Panc1 (cell line): ENCODE measurements around the gene FARP1. TPM values are rescaled to one million over a fixed set of nuclear protein-coding genes. Genes with fewer than 3 reads are reported as not detected.

Experiments used
- ATAC-seq: fragments of 200-7000 bp; cut with Tn5 transposase; 2 replicates; pipeline ENCODE4 v1.9.1; 2020; ENCODE audit warnings: mild to moderate bottlenecking, moderate library complexity
- BruUV-seq: library from RNA; stranded (reverse); fragments of 400-500 nt; replicated peaks from 2 replicates; lab custom pipeline; 2021; lab: Mats Ljungman, UMichigan
- CTCF ChIA-PET: fragments of 300-600 bp; sonication (Branson Sonifier 250); formaldehyde crosslinking; loops from one replicate; lab custom pipeline; 2022; ENCODE audit warnings: antibody characterized with exemption; lab: Charles Lee
- POLR2A ChIA-PET: fragments of 300-600 bp; sonication (Branson Sonifier 250); formaldehyde crosslinking; loops from one replicate; lab custom pipeline; 2022; ENCODE audit warnings: antibody characterized with exemption; lab: Charles Lee
- DNase-seq: peaks from one replicate; pipeline ENCODE4 v3.0.0-alpha.2; 2010; ENCODE audit warnings: low read depth, low spot score
- H3K27ac ChIP-seq: 2 replicates; pipeline ENCODE4 v1.5.1; 2011; ENCODE audit warnings: mild to moderate bottlenecking, low read length, inconsistent platforms
- H3K27me3 ChIP-seq: fragments of 200-500 bp; sonication (Bioruptor generic); 2 replicates; pipeline ENCODE4 v1.6.0; 2014; ENCODE audit warnings: low read length, inconsistent platforms; ENCODE audit not compliant: control insufficient read depth, insufficient read depth
- H3K36me3 ChIP-seq: fragments of 200-500 bp; sonication (Bioruptor generic); 2 replicates; pipeline ENCODE4 v1.5.1; 2014; ENCODE audit warnings: inconsistent platforms, mild to moderate bottlenecking, low read length, moderate library complexity; ENCODE audit not compliant: control insufficient read depth, insufficient read depth
- H3K4me1 ChIP-seq: 2 replicates; pipeline ENCODE4 v1.5.1; 2011; ENCODE audit warnings: inconsistent platforms, mild to moderate bottlenecking, low read length, moderate library complexity; ENCODE audit not compliant: control insufficient read depth, insufficient read depth
- H3K4me3 ChIP-seq, 2 experiments: 2 replicates each; pipeline ENCODE4 v1.5.1; 2011 to 2012; ENCODE audit warnings: low read depth in 2 of 2, low read length in 2 of 2, mild to moderate bottlenecking in 2 of 2, inconsistent platforms in 1 of 2, moderate library complexity in 1 of 2
- H3K9me3 ChIP-seq: fragments of 200-500 bp; sonication (Bioruptor generic); 2 replicates; pipeline ENCODE4 v1.5.1; 2014; ENCODE audit warnings: low read depth, mild to moderate bottlenecking, inconsistent platforms, low read length, moderate library complexity; ENCODE audit not compliant: control insufficient read depth, insufficient read depth
- CTCF ChIP-seq: fragments of 450-650 bp; IDR thresholded peaks from 2 replicates; pipeline ENCODE4 v1.5.1; 2017; ENCODE audit warnings: mild to moderate bottlenecking
- POLR2AphosphoS5 ChIP-seq: IDR thresholded peaks from 2 replicates; pipeline ENCODE4 v1.6.1; 2012; ENCODE audit warnings: mild to moderate bottlenecking, low read depth, low read length, moderate library complexity
- SIN3A ChIP-seq: IDR thresholded peaks from 2 replicates; pipeline ENCODE4 v1.6.1; 2012; ENCODE audit warnings: low read depth, mild to moderate bottlenecking, low read length, moderate library complexity, borderline replicate concordance; ENCODE audit not compliant: insufficient read depth
- TCF7L2 ChIP-seq: IDR thresholded peaks from 2 replicates; pipeline ENCODE4 v1.6.1; 2011; ENCODE audit warnings: mild to moderate bottlenecking, low read depth, low read length, inconsistent platforms
- in situ Hi-C: cut with HindIII; loops from 2 replicates; pipeline ENCODE4 v1.10.0; 2016; ENCODE audit warnings: low sequenced_read_pairs, low pct_unique_long_range_greater_than_20kb
- intact Hi-C: fragments of 100-400 bp; cut with micrococcal nuclease; formaldehyde crosslinking; loops from one replicate; pipeline ENCODE4 v1.10.0; 2022; ENCODE audit not compliant: unreplicated experiment
- total RNA-seq: library from RNA; stranded (reverse); gene quantifications from one replicate; pipeline ENCODE4 v1.2.1, GENCODE V29; 2021; ENCODE audit not compliant: unreplicated experiment
- TF ChIP-seq, protein P1 (sequence below), 2 experiments: IDR thresholded peaks; 2 replicates each; pipeline ENCODE4 v1.6.1; 2011 to 2012; ENCODE audit warnings: low read depth in 2 of 2, control low read depth in 1 of 2, low read length in 1 of 2, mild to moderate bottlenecking in 1 of 2, moderate library complexity in 1 of 2; ENCODE audit not compliant: insufficient read depth in 1 of 2

The FARP1 gene
- total RNA-seq, 1 experiment from 2014 or later, result 61.9 TPM

DNA sequence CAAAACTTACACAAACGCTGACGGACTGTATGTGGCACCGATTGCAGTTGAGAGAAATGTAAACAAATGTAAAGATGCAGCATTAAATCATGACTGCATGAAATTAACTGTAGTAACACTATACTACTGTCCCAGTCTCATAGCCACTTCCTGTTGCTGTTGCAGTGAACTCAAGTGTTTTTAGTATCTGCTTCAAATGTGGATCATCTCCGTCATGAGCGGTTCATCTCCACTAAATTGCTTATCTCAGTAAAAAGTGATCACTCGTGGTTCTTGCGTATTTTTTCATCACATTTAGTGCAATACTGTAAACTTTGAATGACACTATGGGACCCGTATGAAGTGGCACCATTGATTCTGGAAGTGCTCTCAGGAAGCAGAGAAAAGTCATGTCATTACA is 94.4 kb downstream of the FARP1 start:
- BruUV-seq, result no TSS peak
- DNase-seq, result no peak
- TF ChIP-seq, protein P1, sequence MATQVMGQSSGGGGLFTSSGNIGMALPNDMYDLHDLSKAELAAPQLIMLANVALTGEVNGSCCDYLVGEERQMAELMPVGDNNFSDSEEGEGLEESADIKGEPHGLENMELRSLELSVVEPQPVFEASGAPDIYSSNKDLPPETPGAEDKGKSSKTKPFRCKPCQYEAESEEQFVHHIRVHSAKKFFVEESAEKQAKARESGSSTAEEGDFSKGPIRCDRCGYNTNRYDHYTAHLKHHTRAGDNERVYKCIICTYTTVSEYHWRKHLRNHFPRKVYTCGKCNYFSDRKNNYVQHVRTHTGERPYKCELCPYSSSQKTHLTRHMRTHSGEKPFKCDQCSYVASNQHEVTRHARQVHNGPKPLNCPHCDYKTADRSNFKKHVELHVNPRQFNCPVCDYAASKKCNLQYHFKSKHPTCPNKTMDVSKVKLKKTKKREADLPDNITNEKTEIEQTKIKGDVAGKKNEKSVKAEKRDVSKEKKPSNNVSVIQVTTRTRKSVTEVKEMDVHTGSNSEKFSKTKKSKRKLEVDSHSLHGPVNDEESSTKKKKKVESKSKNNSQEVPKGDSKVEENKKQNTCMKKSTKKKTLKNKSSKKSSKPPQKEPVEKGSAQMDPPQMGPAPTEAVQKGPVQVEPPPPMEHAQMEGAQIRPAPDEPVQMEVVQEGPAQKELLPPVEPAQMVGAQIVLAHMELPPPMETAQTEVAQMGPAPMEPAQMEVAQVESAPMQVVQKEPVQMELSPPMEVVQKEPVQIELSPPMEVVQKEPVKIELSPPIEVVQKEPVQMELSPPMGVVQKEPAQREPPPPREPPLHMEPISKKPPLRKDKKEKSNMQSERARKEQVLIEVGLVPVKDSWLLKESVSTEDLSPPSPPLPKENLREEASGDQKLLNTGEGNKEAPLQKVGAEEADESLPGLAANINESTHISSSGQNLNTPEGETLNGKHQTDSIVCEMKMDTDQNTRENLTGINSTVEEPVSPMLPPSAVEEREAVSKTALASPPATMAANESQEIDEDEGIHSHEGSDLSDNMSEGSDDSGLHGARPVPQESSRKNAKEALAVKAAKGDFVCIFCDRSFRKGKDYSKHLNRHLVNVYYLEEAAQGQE (IDR thresholded peaks at IDR 0.05; ENCODE audit: insufficient read depth in 1 of 2, low read depth in 2 of 2, low read length in 1 of 2), result no peak
- TF ChIP-seq CTCF (no peak), TCF7L2 (no peak), POLR2AphosphoS5 (no peak), SIN3A (no peak)
- Histone ChIP-seq H3K4me3 (no peak overlapping the region), H3K9me3 (no peaks in the 10 kb centered on the region), H3K4me1 (no peaks in the 10 kb centered on the region; the same call in 1 of the 2 replicates), H3K27ac (no peak overlapping the region), H3K36me3 (no peaks in the 10 kb centered on the region), H3K27me3 (no peaks in the 10 kb centered on the region)
- POLR2A ChIA-PET, result no interaction called here
- CTCF ChIA-PET, result no interaction called here
- no peak for ATAC-seq
- intact Hi-C loops, result no loop called here
- in situ Hi-C loops, result no loop called here

- no peak overlapping the region for H3K4me3 ChIP-seq
- ChIA-PET POLR2A (no interaction called here), CTCF (no interaction called here)
- H3K9me3 ChIP-seq, result no peaks in the 10 kb centered on the region
- no peak overlapping the region for H3K27ac ChIP-seq
- ATAC-seq (no peak), DNase-seq (no peak)
- no peaks in the 10 kb centered on the region for H3K4me1 ChIP-seq
- H3K36me3 ChIP-seq, result no peaks in the 10 kb centered on the region
- intact Hi-C loops, result no loop called here
- no peak for TF ChIP-seq TCF7L2
- no peak for TF ChIP-seq POLR2AphosphoS5
- no peak for TF ChIP-seq CTCF
- no peak for TF ChIP-seq SIN3A
- TF ChIP-seq, protein P1 (IDR thresholded peaks at IDR 0.05; ENCODE audit: insufficient read depth in 1 of 2, low read depth in 2 of 2, low read length in 1 of 2), result no peak
- H3K27me3 ChIP-seq, result no peaks in the 10 kb centered on the region
- no TSS peak for BruUV-seq
- in situ Hi-C loops, result no loop called here
These were observed 96.5 kb downstream of the FARP1 start for GRCh38 chr13:98239162-98240076.
